Endodermal cell (in vitro differentiated cells): ENCODE measurements around the gene MFRP. TPM values are rescaled to one million over a fixed set of nuclear protein-coding genes. Genes with fewer than 3 reads are reported as not detected.

Experiments
- DNase-seq: peaks from one replicate; pipeline ENCODE4 v3.0.0-alpha.2; 2017
- H3K27ac ChIP-seq: 2 replicates; pipeline ENCODE4 v1.5.1; 2013; ENCODE audit warnings: mild to moderate bottlenecking, low read depth, low read length, moderate library complexity
- H3K27me3 ChIP-seq: 2 replicates; pipeline ENCODE4 v1.6.1; 2013; ENCODE audit warnings: mild to moderate bottlenecking, low read length, moderate library complexity; ENCODE audit not compliant: insufficient read depth, control insufficient read depth, poor library complexity, severe bottlenecking
- H3K36me3 ChIP-seq: 2 replicates; pipeline ENCODE4 v1.7.0; 2013; ENCODE audit warnings: mild to moderate bottlenecking, low read length, moderate library complexity; ENCODE audit not compliant: control insufficient read depth, insufficient read depth
- H3K4me1 ChIP-seq: one replicate; pipeline ENCODE4 v1.7.0; 2013; ENCODE audit warnings: low read length; ENCODE audit not compliant: control insufficient read depth, insufficient read depth
- H3K4me3 ChIP-seq: 2 replicates; pipeline ENCODE4 v1.5.1; 2013; ENCODE audit warnings: mild to moderate bottlenecking, low read length, moderate library complexity
- H3K9ac ChIP-seq: 2 replicates; pipeline ENCODE4 v1.6.1; 2013; ENCODE audit warnings: mild to moderate bottlenecking, low read length, moderate library complexity; ENCODE audit not compliant: poor library complexity, severe bottlenecking; ENCODE audit errors: extremely low read depth
- H3K9me3 ChIP-seq: 2 replicates; pipeline ENCODE4 v1.6.1; 2013; ENCODE audit warnings: mild to moderate bottlenecking, low read length, moderate library complexity; ENCODE audit not compliant: control insufficient read depth
- H3K27ac Mint-ChIP-seq: 2 replicates; pipeline ENCODE4 v1.8.0; 2020; ENCODE audit warnings: mixed read lengths
- H3K27me3 Mint-ChIP-seq: 2 replicates; pipeline ENCODE4 v1.8.0; 2021; ENCODE audit warnings: mild to moderate bottlenecking, mixed read lengths; ENCODE audit not compliant: insufficient read depth
- H3K36me3 Mint-ChIP-seq: 2 replicates; pipeline ENCODE4 v1.8.0; 2020; ENCODE audit warnings: low read depth, mixed read lengths
- H3K4me1 Mint-ChIP-seq: 2 replicates; pipeline ENCODE4 v1.8.0; 2020; ENCODE audit warnings: mixed read lengths
- H3K4me3 Mint-ChIP-seq: 2 replicates; pipeline ENCODE4 v1.8.0; 2020; ENCODE audit warnings: mild to moderate bottlenecking, moderate library complexity, mixed read lengths
- H3K9me3 Mint-ChIP-seq: 2 replicates; pipeline ENCODE4 v1.8.0; 2020; ENCODE audit warnings: mild to moderate bottlenecking, mixed read lengths
- WGBS, 2 experiments: methylation state at CpG; one replicate each; pipeline versions ENCODE4 v1.1.5 to v1.1.7; 2013; ENCODE audit warnings: missing lambda C conversion rate in 2 of 2, mixed read lengths in 1 of 2; ENCODE audit not compliant: insufficient coverage in 1 of 2, insufficient read length in 1 of 2; 5-methylcytosine and 5-hydroxymethylcytosine counted together
- total RNA-seq, 2 donors: library from RNA; stranded (reverse); fragmentation: NEBNext Ultra II Directional in 1 of 2; extraction: Animal tissue kit (Norgen Biotek cat#: 25700) in 1 of 2; gene quantifications; 2 replicates in 1 of 2; 3 replicates in 1 of 2; pipeline ENCODE4 v1.2.1, GENCODE V29; 2021
- TF ChIP-seq, protein P1 (sequence below): fragments of 200-600 bp; sonication (generic); conservative IDR thresholded peaks from 2 replicates; pipeline ENCODE4 v1.5.0; 2021; ENCODE audit warnings: antibody characterized with exemption, mild to moderate bottlenecking

Gene MFRP
- total RNA-seq, 2 donors from 2014 or later: not detected

DNA sequence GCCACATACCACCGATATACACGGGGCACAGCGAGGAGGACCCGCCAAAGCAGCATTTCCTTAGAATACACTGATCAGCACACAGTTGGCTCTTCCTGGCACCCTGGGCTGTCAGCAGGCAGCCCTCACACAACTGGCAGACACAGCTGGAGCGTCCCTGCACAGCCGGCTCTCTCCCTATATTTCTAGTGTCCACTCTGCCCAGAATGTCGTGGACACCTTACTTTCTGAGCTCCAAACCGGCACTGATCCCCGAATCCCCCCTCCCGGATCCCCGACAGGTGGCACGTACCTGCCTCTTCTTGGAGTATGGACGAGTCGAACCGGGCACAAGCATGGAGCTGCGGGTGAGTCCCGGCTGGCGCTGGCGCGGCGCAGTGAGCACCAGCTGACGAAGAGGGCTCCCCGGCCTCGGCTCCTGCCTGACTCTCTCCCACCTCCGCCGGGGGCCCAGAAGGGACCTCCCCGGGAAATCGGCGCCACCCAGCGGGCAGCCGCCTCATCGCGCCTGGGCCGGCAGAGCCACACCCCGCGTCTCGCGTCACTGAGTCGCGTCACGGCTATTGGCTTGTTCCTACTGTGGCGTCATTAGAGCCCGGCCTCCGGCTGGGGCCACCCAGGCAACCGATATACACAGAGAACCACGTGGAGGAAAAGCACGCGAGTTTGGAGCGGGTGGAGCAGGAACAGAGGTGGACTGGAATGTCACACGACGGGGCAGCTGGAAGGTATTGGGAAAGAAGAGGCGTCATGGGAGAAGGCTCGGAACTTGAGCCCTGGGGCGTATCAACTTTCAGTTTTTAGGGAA lies 34.9 kb upstream of the MFRP start, which contains the start of gene USP2:
Gene USP2, minus strand, starts transcription at position 510 of the 808 bp plus-strand sequence. CDS start 8,210 bp downstream, outside the sequence.
- H3K36me3 Mint-ChIP-seq: no peaks in the 10 kb centered on the region
- H3K27me3 Mint-ChIP-seq: no peaks in the 10 kb centered on the region
- peak within 1 kb of the TSS; percentile 24 for H3K27ac Mint-ChIP-seq
- Histone ChIP-seq H3K4me3 (peak within 1 kb of the TSS; percentile 83), H3K27ac (no peak within 1 kb of the TSS), H3K36me3 (peaks cover 3% of the 10 kb centered on the region), H3K9ac (peak within 1 kb of the TSS; percentile 73), H3K4me1 (peaks cover 27% of the 10 kb centered on the region), H3K9me3 (no peaks in the 10 kb centered on the region), H3K27me3 (no peaks in the 10 kb centered on the region)
- peaks cover 36% of the 10 kb centered on the region for H3K4me1 Mint-ChIP-seq
- DNase-seq: peak; percentile 98
- no peak within 1 kb of the TSS for H3K4me3 Mint-ChIP-seq
- TF ChIP-seq, protein P1, sequence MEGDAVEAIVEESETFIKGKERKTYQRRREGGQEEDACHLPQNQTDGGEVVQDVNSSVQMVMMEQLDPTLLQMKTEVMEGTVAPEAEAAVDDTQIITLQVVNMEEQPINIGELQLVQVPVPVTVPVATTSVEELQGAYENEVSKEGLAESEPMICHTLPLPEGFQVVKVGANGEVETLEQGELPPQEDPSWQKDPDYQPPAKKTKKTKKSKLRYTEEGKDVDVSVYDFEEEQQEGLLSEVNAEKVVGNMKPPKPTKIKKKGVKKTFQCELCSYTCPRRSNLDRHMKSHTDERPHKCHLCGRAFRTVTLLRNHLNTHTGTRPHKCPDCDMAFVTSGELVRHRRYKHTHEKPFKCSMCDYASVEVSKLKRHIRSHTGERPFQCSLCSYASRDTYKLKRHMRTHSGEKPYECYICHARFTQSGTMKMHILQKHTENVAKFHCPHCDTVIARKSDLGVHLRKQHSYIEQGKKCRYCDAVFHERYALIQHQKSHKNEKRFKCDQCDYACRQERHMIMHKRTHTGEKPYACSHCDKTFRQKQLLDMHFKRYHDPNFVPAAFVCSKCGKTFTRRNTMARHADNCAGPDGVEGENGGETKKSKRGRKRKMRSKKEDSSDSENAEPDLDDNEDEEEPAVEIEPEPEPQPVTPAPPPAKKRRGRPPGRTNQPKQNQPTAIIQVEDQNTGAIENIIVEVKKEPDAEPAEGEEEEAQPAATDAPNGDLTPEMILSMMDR: peak; percentile 91
- H3K9me3 Mint-ChIP-seq: no peaks in the 10 kb centered on the region
- 0% methylated on average over 16 to 54 of the region's 54 CpGs for WGBS, 2 experiments

DNA sequence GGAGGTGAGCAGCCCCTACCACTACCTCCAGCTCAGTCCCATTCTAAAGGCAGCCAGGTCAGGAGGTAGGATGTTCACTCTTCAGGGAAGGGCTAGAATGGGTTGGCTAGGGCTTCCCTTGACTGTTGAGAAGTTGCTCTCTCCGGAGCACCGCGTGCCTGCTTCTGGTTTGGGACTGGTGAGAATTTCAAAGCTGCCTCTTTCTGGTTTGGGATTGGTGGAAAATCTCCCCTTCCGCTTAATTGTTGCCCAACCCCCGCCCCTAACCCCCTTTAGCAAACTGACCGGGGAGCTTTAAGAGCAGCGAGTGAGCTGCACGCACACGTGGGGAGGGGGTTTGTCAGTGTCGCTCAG lies 34.3 kb upstream of the MFRP start:
- Histone ChIP-seq H3K4me1 (peaks cover 33% of the 10 kb centered on the region), H3K27me3 (no peaks in the 10 kb centered on the region), H3K27ac (no peak overlapping the region), H3K9me3 (no peaks in the 10 kb centered on the region), H3K4me3 (peak overlapping the region; percentile 83), H3K36me3 (peaks cover 5% of the 10 kb centered on the region), H3K9ac (peak overlapping the region; percentile 73)
- 1% methylated on average over 10 of the region's 10 CpGs; no CpG with 5 or more reads in 1 of the 2 experiments for WGBS, 2 experiments
- no peaks in the 10 kb centered on the region for H3K36me3 Mint-ChIP-seq
- H3K9me3 Mint-ChIP-seq: no peaks in the 10 kb centered on the region
- peaks cover 39% of the 10 kb centered on the region for H3K4me1 Mint-ChIP-seq
- peak; percentile 80 for DNase-seq
- H3K4me3 Mint-ChIP-seq: no peak overlapping the region
- H3K27me3 Mint-ChIP-seq: no peaks in the 10 kb centered on the region
- H3K27ac Mint-ChIP-seq: peak overlapping the region; percentile 24
- TF ChIP-seq, protein P1: no peak

DNA sequence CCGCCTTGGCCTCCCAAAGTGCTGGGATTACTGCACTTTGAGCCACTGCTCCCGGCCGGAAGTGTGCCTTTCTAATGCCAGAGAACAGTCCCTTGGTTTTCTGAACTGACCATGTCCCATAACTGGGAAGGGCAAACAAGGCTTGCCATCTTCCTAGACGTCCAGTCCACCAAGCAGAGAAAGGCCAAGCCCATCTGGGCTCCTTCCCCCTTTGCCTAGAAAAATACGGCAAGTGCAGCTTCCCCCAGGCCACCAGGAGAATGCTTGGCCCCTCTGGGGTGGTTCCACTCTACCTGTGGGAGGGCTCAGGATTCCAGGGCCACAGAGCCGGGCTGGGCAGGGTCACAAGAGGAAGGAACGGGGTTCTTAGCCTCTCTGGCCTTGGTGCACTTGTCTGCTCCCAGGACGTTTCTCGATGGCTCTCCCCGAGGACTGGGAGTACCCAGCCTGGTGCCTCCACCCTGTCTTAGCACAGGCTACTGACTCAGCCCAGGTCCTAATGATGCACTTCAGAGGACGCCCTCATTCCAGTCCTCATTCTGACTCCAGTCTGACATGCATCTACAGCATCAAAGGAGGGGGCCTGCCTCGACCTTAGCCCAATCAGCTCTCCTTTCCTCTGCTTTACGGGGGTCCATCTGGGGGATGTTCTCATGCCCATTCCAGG lies 33.8 kb upstream of the MFRP start:
- H3K4me3 Mint-ChIP-seq: no peak overlapping the region
- peak overlapping the region; percentile 83 for H3K4me3 ChIP-seq
- peaks cover 38% of the 10 kb centered on the region for H3K4me1 ChIP-seq
- H3K27me3 ChIP-seq: no peaks in the 10 kb centered on the region
- peaks cover 44% of the 10 kb centered on the region for H3K4me1 Mint-ChIP-seq
- peak overlapping the region; percentile 73 for H3K9ac ChIP-seq
- H3K36me3 ChIP-seq: peaks cover 5% of the 10 kb centered on the region
- no peaks in the 10 kb centered on the region for H3K36me3 Mint-ChIP-seq
- TF ChIP-seq, protein P1: no peak
- H3K9me3 ChIP-seq: no peaks in the 10 kb centered on the region
- H3K27me3 Mint-ChIP-seq: no peaks in the 10 kb centered on the region
- peak overlapping the region; percentile 24 for H3K27ac Mint-ChIP-seq
- no peak overlapping the region for H3K27ac ChIP-seq
- DNase-seq: no peak
- no peaks in the 10 kb centered on the region for H3K9me3 Mint-ChIP-seq
- 79 to 81% methylated on average over 10 to 13 of the region's 13 CpGs for WGBS, 2 experiments
